ENCODE measurements around the gene PXT1.
"Not testable (repeated sequence)": the region's sequence is repeated elsewhere in the genome, so short reads cannot be mapped to it uniquely, and the experiment has no call there.

GRCh38 chr6:36364061-36364635, 78.5 kb downstream of the PXT1 start:
- TF ChIP-seq, protein P1, sequence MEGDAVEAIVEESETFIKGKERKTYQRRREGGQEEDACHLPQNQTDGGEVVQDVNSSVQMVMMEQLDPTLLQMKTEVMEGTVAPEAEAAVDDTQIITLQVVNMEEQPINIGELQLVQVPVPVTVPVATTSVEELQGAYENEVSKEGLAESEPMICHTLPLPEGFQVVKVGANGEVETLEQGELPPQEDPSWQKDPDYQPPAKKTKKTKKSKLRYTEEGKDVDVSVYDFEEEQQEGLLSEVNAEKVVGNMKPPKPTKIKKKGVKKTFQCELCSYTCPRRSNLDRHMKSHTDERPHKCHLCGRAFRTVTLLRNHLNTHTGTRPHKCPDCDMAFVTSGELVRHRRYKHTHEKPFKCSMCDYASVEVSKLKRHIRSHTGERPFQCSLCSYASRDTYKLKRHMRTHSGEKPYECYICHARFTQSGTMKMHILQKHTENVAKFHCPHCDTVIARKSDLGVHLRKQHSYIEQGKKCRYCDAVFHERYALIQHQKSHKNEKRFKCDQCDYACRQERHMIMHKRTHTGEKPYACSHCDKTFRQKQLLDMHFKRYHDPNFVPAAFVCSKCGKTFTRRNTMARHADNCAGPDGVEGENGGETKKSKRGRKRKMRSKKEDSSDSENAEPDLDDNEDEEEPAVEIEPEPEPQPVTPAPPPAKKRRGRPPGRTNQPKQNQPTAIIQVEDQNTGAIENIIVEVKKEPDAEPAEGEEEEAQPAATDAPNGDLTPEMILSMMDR (conservative IDR thresholded peaks at IDR 0.05 in 1 of 2, IDR thresholded peaks at IDR 0.05 in 1 of 2; ENCODE audit: low read depth in 1 of 2, low read length in 2 of 2), result not testable (repeated sequence)
- TF ChIP-seq EZH2 (IDR thresholded peaks at IDR 0.05; ENCODE audit: low read length, missing control alignments), result not testable (repeated sequence)

Measured in fibroblast of lung (primary cell).